SK-MEL-5 (cell line): ENCODE results near the gene MAP4. TPM values are rescaled to one million over a fixed set of nuclear protein-coding genes. Genes with fewer than 3 reads are reported as not detected.

Experiments used
- DNase-seq: peaks from one replicate; pipeline ENCODE4 v3.0.0-alpha.2; 2016; ENCODE audit warnings: low read depth, low spot score
- in situ Hi-C: cut with HindIII; loops from 2 replicates; pipeline ENCODE4 v1.10.0; 2016; ENCODE audit warnings: low sequenced_read_pairs, high pct_unique_total_duplicates, low pct_unique_long_range_greater_than_20kb
- total RNA-seq: library from RNA; depleted of rRNA; stranded (reverse); fragments of >200 nt; shearing (Covaris generic); gene quantifications from 2 replicates; pipeline ENCODE4 v1.2.3, GENCODE V29; 2014

Gene MAP4
- total RNA-seq, 1 experiment from 2014 or later: 55.3 TPM

GRCh38 chr3:47855461-47856383, 160.5 kb downstream of the MAP4 start:
- in situ Hi-C loops: no loop called here
- no peak for DNase-seq

DNA sequence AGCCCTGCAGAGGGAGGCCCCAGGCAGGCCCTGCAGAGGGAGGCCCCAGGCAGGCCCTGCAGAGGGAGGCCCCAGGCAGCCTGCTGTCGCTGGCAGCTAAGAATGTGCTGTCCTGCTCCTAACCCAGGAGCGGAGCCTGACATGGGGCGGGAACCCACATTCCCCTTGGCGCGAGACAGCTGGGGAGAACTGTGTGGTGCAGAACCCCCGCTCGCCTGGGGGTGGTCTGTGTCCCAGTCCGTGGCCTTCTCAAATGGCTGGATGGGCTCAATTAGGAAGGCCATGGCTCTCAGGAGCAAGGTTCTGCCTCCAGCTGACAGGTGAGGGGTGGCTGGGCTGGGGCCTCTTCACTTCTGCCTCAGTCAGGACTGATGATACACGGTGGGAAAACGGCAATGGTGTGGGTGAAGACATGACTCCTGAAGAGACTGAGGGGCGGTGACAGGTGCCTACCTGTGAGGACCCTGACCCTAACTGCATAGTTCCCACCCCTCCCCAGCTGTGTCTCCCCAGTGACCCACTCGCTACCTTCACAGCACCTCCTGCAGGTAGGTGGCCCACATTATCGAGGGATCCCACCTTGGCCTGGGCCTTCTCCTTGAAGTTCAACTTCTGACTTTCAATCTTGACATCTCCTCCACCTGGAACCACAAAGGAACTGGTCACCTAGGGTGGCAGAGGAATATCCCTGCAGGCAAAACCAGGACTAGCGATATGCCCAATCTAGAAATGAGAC, 161.3 kb downstream of the MAP4 start:
- DNase-seq: no peak
- in situ Hi-C loops: no loop called here

DNA sequence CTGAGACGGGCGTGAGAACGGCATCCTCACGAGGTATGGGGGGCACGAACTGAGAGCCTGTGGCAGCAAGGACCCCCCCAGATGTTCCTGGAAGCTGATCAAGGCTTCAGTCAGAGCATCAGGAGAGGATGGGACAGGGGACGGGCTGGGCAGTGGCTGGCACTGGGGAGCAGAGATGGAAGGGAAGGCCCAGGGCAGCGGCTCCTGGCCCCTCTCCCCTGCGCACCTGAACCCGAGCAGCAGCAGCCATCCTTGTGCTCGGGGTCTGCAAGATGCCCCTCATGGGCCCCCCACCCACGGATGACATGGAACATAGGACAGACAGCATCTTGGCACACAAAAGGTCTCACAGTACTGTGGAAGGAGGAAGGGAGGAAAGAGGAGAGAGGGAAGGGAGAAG, 161.9 kb downstream of the MAP4 start:
- in situ Hi-C loops: no loop called here
- DNase-seq: no peak

DNA sequence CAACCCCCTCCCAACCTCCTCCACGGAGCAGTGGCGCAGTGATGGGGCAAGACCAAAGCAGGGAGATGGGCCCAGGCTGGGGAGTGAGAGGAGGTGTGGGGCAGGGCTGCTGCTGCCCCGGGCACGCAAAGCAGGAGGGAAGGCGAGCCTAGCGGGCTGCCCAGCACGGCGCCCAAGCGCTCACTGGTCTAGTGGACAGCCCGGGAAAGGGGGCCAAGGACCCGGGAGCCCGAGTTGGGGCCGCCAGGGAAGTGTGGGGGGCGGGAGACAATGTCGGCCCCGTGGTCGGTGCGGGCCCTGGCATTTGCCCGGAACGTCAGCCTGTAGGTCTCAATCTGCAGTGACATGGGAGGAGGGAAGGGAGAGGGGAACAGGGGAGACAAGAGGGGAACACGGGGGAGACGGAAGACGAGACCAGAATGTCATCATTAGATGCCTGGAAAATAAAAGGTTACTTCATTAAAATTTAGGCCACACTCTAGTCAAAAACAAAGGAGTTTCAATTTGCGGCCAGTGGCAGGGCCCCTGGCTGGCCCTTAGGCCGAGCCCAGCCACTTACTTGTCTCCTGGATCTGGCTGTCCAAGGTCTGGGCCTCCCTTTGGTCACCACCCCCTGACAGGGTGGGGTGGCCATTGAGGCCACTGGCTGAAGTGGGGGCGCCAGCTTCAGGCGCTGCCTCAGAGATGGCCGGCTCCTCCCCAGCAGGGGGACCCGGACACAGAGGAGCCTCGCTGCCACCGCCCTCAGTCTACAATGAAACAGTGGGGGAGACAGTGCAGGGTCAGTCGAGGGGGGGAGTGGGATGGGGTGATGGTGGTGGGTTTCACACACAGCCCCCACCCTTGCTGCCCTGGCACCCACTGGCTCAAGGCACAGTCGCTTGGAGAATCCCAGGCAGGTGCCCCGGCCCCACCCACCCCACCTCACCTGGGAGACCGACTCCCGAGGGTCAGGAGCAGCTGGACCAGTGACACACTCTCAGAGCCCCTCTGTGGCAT, 163.3 kb downstream of the MAP4 start:
- in situ Hi-C loops: no loop called here

GRCh38 chr3:47851888-47852603, 164.2 kb downstream of the MAP4 start:
- DNase-seq: no peak
- in situ Hi-C loops: no loop called here

More for the DNA sequence above, 163.3 kb downstream of the MAP4 start:
- no peak for DNase-seq

DNA sequence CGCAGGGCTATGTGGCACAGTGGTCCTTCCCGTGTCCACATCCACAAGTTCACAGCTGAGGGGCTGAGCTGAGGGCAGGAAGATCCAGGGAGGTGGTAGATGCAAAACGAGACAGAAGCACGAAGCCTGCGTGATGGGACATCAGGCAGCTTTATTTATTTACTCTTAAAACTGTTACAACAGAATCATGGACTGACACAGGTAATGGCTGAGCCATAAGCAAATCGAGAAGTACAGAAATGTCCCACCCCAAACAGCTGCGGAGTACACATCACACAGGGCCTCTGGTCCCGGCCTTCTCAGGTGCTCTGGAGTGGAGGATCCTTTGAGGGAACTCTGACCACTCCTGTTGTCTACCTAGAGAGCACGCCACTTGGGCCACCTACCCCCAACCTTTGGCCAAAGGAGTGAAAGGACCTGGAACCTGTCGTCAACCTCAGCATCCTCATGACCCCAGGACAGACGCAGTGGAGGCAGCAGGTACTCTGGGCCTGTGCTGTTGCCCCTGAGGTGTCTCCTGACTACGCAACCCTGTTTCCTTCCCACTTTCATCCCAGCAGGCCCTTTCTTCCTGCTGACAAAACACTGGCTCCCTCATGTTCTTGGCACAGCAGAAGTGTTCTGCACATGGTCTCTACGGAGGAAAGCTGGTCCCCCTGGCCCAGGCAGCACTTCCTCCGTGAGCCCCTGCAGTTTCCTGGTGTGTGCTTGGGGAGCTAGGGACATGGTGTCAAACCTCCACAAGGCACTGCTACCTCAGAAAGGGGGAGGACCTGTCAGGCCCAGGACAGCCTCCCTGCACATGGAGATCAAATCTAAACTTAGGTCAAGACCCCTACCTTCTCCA, 165.4 kb downstream of the MAP4 start:
- DNase-seq: no peak
- in situ Hi-C loops: no loop called here

- in situ Hi-C loops: no loop called here
- peak; percentile 50 for DNase-seq
Observed at GRCh38 chr3:47849699-47850563, 166.3 kb downstream of the MAP4 start.

DNA sequence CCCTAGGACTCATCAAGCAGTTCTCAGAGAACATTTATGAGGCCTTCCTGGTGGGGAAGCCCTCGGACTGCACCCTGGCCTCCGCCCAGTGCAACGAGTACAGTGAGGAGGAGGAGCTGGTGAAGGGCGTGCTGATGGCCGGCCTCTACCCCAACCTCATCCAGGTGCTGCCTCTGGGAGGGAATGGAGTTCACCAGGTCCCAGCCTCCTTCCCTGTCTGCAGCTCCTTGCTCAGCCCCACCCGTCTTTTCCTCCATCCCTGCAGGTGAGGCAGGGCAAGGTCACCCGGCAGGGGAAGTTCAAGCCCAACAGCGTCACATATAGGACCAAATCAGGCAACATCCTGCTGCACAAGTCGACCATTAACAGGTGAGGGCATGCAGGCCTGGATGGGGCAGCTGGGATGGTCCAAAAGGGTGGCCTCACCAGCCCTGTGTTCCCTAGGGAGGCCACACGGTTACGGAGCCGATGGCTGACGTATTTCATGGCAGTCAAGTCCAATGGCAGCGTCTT, 167.0 kb downstream of the MAP4 start:
- DNase-seq: no peak
- in situ Hi-C loops: no loop called here

DNA sequence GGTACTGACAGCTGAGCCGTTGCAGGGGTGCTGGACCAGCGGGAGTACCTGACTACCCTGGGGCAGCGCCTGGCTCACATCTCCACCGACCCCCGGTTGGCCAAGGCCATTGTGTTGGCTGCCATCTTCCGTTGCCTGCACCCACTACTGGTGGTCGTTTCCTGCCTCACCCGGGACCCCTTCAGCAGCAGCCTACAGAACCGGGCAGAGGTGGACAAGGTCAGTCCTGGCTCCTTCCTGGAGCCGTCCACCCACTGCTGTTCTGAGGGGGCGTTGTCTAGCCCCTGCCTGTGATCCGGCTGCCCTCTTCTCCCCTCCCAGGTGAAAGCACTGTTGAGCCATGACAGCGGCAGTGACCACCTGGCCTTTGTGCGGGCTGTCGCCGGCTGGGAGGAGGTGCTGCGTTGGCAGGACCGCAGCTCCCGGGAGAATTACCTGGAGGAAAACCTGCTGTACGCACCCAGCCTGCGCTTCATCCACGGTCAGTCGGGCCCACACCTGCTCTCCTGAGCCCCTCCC, 167.6 kb downstream of the MAP4 start:
- DNase-seq: no peak
- in situ Hi-C loops: no loop called here

GRCh38 chr3:47847801-47848518, 168.3 kb downstream of the MAP4 start:
- in situ Hi-C loops: no loop called here
- no peak for DNase-seq

DNA sequence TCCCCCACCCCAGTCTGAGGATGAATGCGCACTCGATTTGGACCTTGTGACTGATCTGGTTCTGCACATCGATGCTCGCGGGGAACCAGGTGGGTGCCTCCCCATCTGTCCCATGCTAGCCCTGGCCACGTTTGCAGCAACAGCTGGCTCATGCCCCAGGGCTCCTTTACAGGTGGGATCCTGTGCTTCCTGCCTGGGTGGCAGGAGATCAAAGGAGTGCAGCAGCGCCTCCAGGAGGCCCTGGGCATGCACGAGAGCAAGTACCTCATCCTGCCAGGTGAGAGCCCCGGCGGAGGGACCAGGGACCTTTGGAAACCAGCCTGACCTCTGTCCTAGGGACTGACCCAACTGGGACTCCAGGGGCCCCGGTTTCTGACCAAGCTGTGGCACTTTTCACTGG, 169.0 kb downstream of the MAP4 start:
- in situ Hi-C loops: no loop called here

GRCh38 chr3:47846880-47847248, 169.4 kb downstream of the MAP4 start:
- in situ Hi-C loops: no loop called here
- DNase-seq: no peak

More for the DNA sequence above, 169.0 kb downstream of the MAP4 start:
- no peak for DNase-seq

- DNase-seq: no peak
- in situ Hi-C loops: no loop called here
Observed at GRCh38 chr3:47846186-47846879, 169.9 kb downstream of the MAP4 start.

- in situ Hi-C loops: no loop called here
Observed at GRCh38 chr3:47841786-47842349, 174.3 kb downstream of the MAP4 start.

More at GRCh38 chr3:47841786-47842349, 174.3 kb downstream of the MAP4 start:
- no peak for DNase-seq
